Ascending aorta (tissue), 2 donors: ENCODE results near the gene CDK19. TPM values are rescaled to one million over a fixed set of nuclear protein-coding genes. Genes with fewer than 3 reads are reported as not detected.

Experiments used
- DNase-seq, 2 donors: peaks; one replicate each; pipeline ENCODE4 v3.0.0-alpha.2; 2019; ENCODE audit warnings: low spot score in 2 of 2
- H3K27ac ChIP-seq, 2 donors: fragments of 200-600 bp; sonication (generic); one replicate each; pipeline ENCODE4 v1.5.1; 2016 to 2017; ENCODE audit warnings: mild to moderate bottlenecking in 1 of 2
- H3K27me3 ChIP-seq: fragments of 200-600 bp; sonication (generic); one replicate; pipeline ENCODE4 v1.5.1; 2017
- H3K36me3 ChIP-seq, 2 donors: fragments of 200-600 bp; sonication (generic); one replicate each; pipeline ENCODE4 v1.5.1; 2016
- H3K4me1 ChIP-seq, 2 donors: fragments of 200-600 bp; sonication (generic); one replicate each; pipeline ENCODE4 v1.5.1; 2016 to 2017; ENCODE audit warnings: mild to moderate bottlenecking in 1 of 2
- H3K4me3 ChIP-seq, 2 donors: fragments of 200-600 bp; sonication (generic); one replicate each; pipeline ENCODE4 v1.5.1; 2016 to 2017; ENCODE audit warnings: mild to moderate bottlenecking in 1 of 2
- H3K9me3 ChIP-seq, 2 donors: fragments of 200-600 bp; sonication (generic); one replicate each; pipeline ENCODE4 v1.5.1; 2016
- intact Hi-C: fragments of 100-400 bp; cut with DNase I; formaldehyde crosslinking; loops from one replicate; pipeline ENCODE4 v1.15.1; 2023
- total RNA-seq: library from RNA; depleted of rRNA; stranded (reverse); fragments of >200 nt; gene quantifications from one replicate; pipeline ENCODE4 v1.1.0, GENCODE V29; 2016
- TF ChIP-seq, protein P1 (sequence below), 3 experiments: fragments of 200-600 bp in 2 of 3; fragments of 450-650 bp in 1 of 3; sonication (generic) in 2 of 3; IDR thresholded peaks; one replicate each; pipeline ENCODE4 v1.5.1; 2016 to 2019; ENCODE audit warnings: antibody characterized with exemption in 3 of 3, mild to moderate bottlenecking in 1 of 3, moderate library complexity in 1 of 3

Gene CDK19
- total RNA-seq, 1 donor from 2014 or later = 5.2 TPM

DNA sequence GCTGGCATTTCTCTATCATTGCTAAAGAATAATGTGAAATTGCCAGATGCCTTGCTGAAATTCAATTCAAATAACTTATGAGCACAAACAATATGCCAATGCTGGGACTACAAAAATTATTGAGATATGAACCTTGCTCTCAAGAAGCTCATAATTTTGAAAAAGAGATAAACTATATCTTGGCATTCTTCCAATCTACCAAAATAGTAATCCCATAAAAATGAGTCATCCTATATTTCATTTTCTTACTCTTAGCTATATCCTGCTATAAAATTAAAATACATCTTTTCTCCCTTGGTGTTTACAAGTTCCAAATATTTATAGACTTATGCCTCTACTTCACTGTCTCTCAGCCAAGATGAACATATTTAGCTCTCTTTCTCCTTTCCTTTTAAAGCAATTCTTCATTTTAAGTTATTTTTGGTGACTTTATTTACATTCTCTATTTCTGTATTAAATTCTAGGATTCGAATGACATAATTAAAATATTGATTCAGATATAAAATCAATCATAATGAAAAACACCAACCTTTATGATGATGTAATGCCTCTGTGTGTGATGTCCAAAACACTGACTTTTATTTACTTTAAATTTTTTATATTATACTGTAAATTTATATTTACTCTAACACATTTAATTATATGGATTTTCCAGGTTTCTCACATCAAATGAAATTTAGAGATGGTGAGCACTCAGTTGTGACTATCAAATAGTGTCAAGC lies 152.6 kb downstream of the CDK19 start:
- Histone ChIP-seq H3K4me1 (peaks cover 0 to 5% of the 10 kb centered on the region in 2 donors), H3K27me3 (no peaks in the 10 kb centered on the region)

DNA sequence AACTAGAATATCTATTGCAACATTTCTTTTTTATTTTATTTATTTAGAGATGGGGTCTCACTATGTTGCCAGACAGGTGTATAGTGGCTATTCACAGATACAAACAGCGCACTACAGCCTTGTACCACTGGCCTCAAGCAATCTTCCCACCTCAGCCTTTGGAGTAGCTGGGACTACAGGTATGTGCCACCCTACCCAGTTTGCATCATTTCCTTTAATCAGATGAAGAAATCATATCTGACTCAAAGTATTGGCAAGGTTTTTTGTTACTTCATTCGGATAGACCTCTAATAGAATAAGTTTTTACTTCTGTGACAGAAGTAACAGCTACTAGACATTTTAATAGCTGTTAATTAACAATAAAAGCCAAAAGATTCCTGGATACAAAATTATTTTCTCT lies 153.9 kb downstream of the CDK19 start:
- TF ChIP-seq, protein P1, sequence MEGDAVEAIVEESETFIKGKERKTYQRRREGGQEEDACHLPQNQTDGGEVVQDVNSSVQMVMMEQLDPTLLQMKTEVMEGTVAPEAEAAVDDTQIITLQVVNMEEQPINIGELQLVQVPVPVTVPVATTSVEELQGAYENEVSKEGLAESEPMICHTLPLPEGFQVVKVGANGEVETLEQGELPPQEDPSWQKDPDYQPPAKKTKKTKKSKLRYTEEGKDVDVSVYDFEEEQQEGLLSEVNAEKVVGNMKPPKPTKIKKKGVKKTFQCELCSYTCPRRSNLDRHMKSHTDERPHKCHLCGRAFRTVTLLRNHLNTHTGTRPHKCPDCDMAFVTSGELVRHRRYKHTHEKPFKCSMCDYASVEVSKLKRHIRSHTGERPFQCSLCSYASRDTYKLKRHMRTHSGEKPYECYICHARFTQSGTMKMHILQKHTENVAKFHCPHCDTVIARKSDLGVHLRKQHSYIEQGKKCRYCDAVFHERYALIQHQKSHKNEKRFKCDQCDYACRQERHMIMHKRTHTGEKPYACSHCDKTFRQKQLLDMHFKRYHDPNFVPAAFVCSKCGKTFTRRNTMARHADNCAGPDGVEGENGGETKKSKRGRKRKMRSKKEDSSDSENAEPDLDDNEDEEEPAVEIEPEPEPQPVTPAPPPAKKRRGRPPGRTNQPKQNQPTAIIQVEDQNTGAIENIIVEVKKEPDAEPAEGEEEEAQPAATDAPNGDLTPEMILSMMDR (IDR thresholded peaks at IDR 0.05) = no peak
- no peak for DNase-seq
- Histone ChIP-seq H3K9me3 (no peaks in the 10 kb centered on the region), H3K4me3 (no peak overlapping the region), H3K27me3 (no peaks in the 10 kb centered on the region), H3K4me1 (peaks cover 0 to 5% of the 10 kb centered on the region in 2 donors), H3K27ac (no peak overlapping the region), H3K36me3 (no peaks in the 10 kb centered on the region)
- intact Hi-C loops = no loop called here

More for the DNA sequence above, 152.6 kb downstream of the CDK19 start:
- TF ChIP-seq, protein P1 (IDR thresholded peaks at IDR 0.05) = no peak
- Histone ChIP-seq H3K4me3 (no peak overlapping the region), H3K36me3 (no peaks in the 10 kb centered on the region), H3K27ac (no peak overlapping the region), H3K9me3 (no peaks in the 10 kb centered on the region)
- no peak for DNase-seq
- intact Hi-C loops = no loop called here

- TF ChIP-seq, protein P1 (IDR thresholded peaks at IDR 0.05) = no peak
- H3K27me3 ChIP-seq = no peaks in the 10 kb centered on the region
- DNase-seq = no peak
Observed at GRCh38 chr6:110660066-110660655, 155.1 kb downstream of the CDK19 start.

DNA sequence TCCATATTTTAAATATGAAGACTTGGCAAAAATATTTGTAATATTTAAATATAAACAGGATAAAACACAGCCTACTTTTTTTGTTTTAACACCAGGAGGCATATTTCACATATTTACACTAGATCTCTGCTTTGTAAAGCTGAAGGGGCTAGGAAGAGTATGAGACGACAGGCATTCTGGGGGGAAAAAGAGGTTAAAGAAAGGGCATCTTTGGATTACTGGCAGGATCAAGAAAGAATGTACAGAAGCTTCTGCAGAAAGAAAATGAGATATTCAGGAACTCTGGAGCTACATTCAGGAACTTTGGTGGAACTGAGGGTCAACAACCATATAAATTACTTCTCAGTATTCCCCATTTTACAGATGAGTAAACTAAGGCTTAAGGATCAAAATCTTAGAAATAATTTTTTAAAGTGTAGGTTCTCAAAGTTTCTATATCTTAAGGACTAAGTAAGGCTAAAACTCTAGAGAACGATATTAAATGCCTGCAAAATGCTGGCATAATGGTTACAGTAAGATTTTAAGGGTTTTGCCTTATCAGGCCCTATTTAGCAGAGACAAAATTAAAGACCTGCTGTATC lies 156.5 kb downstream of the CDK19 start:
- Histone ChIP-seq H3K4me3 (no peak overlapping the region), H3K27me3 (no peaks in the 10 kb centered on the region), H3K4me1 (no peaks in the 10 kb centered on the region), H3K9me3 (no peaks in the 10 kb centered on the region), H3K27ac (no peak overlapping the region), H3K36me3 (no peaks in the 10 kb centered on the region)
- DNase-seq = no peak
- TF ChIP-seq, protein P1 (IDR thresholded peaks at IDR 0.05) = no peak
- intact Hi-C loops = no loop called here

More at GRCh38 chr6:110660066-110660655, 155.1 kb downstream of the CDK19 start:
- Histone ChIP-seq H3K4me3 (no peak overlapping the region), H3K9me3 (no peaks in the 10 kb centered on the region), H3K27ac (no peak overlapping the region), H3K36me3 (no peaks in the 10 kb centered on the region), H3K4me1 (peaks cover 0 to 2% of the 10 kb centered on the region in 2 donors)
- intact Hi-C loops = no loop called here

DNA sequence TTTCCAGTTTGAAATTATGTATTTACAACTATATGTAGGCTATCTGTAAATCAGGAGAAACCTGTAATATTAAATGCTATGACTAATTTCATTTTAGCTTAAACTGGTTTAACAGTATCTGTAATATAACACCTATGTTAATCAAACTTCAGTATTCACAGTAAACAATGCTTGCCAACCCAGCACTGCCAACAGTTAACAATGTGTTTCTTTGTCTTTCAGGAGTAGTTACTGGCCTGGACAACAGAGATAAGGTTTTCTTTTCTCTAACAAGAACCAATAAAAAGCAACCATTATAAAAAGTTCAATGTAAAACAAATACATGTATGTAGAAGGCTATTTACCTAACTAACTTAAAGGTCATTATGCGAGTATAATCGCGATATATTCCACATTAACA lies 158.8 kb downstream of the CDK19 start:
- TF ChIP-seq, protein P1 (IDR thresholded peaks at IDR 0.05) = no peak
- Histone ChIP-seq H3K27me3 (no peaks in the 10 kb centered on the region), H3K4me1 (no peaks in the 10 kb centered on the region), H3K9me3 (no peaks in the 10 kb centered on the region), H3K4me3 (no peak overlapping the region), H3K36me3 (no peaks in the 10 kb centered on the region), H3K27ac (no peak overlapping the region)
- intact Hi-C loops = no loop called here
- DNase-seq = no peak
